ENCODE results near the gene RNF138.
A peak's percentile ranks its signal among the peaks of the same experiment; 100 is the strongest.

The RNF138 gene

DNA sequence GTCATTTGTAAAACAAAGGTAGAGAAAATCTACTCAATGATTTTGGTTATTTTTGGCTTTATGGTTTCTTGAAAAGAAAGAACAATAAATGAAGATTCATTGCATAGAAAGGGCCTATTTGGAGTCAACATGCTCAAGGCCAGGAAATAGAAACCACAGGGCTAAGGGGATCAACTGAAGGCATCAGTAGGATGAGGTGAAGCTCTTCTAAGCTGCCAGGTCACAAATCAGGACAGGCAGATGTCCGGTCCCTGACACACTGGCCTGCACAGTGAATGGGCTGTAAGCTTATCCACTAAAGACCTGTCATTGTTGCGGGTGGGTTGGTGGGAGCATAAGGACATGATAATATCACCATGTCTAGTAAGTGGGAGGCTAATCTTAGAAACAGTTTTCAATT is 31.6 kb upstream of the RNF138 start:
- DNase-seq (ENCODE audit: low read depth), result no peak
- H3K4me3 ChIP-seq (ENCODE audit: low read depth, low read length), result no peak overlapping the region

DNA sequence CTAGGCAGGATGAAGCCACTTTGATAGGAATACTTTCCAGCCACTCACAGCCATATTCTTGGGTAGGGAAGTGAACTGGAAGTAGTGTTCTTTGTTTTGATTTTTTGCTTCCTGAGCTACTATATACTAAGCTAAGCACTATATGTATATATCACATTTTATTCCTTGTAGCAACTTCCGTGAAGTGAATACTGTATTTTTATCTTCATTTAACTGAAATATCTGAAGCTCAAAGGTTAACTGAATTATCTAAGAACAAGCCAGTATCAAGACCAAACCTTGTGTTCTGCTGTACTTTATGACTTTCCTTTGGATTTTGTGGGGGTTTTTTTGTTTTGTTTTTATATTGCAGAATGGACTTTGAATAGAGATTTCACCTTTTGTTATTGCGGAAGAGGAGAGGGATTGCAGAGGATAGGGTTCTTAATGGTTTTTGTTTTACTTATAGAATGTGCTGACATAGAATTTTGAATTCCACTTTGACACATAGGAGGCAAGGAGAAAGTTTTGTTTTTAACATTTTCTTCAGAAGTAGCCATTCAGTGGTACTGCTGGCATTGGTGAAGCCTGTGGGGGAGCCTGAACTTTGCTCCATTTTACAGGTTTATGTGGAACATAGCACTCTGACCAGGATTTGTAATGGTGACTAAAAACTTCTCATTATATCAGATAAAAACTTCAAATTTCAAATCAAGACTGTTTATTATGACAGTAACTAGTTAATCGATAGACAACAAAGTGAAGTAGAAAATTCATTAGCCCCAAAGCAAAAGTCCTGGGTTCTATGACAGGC is 24.1 kb upstream of the RNF138 start:
- H3K4me3 ChIP-seq (ENCODE audit: low read depth, low read length), result no peak overlapping the region
- no peak for DNase-seq (ENCODE audit: low read depth)
- TF ChIP-seq, protein P1, sequence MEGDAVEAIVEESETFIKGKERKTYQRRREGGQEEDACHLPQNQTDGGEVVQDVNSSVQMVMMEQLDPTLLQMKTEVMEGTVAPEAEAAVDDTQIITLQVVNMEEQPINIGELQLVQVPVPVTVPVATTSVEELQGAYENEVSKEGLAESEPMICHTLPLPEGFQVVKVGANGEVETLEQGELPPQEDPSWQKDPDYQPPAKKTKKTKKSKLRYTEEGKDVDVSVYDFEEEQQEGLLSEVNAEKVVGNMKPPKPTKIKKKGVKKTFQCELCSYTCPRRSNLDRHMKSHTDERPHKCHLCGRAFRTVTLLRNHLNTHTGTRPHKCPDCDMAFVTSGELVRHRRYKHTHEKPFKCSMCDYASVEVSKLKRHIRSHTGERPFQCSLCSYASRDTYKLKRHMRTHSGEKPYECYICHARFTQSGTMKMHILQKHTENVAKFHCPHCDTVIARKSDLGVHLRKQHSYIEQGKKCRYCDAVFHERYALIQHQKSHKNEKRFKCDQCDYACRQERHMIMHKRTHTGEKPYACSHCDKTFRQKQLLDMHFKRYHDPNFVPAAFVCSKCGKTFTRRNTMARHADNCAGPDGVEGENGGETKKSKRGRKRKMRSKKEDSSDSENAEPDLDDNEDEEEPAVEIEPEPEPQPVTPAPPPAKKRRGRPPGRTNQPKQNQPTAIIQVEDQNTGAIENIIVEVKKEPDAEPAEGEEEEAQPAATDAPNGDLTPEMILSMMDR (IDR thresholded peaks at IDR 0.05; ENCODE audit: insufficient read depth, low read depth, low read length, missing control alignments), result no peak

More for the DNA sequence above, 31.6 kb upstream of the RNF138 start:
- TF ChIP-seq, protein P1 (IDR thresholded peaks at IDR 0.05; ENCODE audit: insufficient read depth, low read depth, low read length, missing control alignments), result no peak

DNA sequence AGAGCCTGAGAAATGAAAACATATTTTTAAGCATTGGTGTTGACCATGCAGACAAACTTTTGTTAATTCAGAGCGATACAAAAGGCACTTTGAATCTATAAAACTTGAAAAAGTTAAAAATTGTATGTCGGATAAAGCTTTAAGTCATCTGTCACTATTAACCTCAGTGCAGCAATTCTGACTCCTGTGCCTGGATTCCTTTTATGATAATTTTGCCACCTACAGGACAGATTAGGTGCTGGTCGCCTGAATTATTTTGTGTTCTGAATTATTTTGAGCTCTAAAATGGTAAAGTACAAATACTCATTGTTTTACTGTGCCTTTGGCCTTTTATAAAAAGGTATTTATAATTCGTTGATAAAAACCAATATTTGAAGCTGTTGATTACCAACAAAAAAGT is 19.4 kb upstream of the RNF138 start:
- no peak overlapping the region for H3K4me3 ChIP-seq (ENCODE audit: low read depth, low read length)
- peak; percentile 46 for DNase-seq (ENCODE audit: low read depth)
- TF ChIP-seq, protein P1 (IDR thresholded peaks at IDR 0.05; ENCODE audit: insufficient read depth, low read depth, low read length, missing control alignments), result peak; percentile 31

DNA sequence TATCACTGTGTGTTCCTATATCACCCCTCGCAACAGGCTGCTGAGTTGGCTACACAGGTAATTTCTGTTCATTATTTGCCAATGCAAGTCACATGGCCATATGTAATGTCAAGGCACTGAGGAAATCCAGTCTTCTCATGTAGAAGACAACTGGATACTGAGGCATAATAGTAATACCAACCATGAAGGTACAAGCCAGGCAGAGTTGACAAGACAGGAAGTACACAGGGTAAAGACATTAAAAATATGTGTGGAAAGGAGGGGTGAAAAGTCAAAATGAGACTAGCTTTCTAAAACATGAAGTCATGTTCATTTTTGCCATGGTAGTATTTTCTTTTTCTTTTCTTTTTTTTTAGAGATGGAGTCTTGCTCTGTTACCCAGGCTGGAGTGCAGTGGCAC is 17.5 kb upstream of the RNF138 start:
- TF ChIP-seq, protein P1 (IDR thresholded peaks at IDR 0.05; ENCODE audit: insufficient read depth, low read depth, low read length, missing control alignments), result no peak
- DNase-seq (ENCODE audit: low read depth), result no peak

DNA sequence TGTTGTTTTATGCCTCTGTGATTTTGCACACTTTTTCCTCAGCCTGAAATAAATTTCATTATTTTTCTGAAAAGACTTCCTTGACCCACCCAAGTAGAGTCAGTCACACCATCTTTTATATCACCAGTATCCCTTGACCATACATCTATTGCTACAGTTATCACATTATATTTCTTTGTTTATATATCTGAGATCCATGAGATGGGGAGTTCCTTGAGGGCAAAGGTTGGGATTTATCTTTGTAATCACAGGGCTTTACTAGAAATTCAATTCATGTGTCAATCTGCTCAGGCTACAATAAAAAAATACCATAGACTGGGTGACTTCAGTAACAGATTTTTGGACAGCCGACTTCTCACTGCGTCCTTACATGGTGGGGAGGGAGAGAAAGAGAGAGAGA is 12.8 kb upstream of the RNF138 start:
- no peak overlapping the region for H3K4me3 ChIP-seq (ENCODE audit: low read depth, low read length)
- TF ChIP-seq, protein P1 (IDR thresholded peaks at IDR 0.05; ENCODE audit: insufficient read depth, low read depth, low read length, missing control alignments), result no peak
- no peak for DNase-seq (ENCODE audit: low read depth)

More for the DNA sequence above, 17.5 kb upstream of the RNF138 start:
- H3K4me3 ChIP-seq (ENCODE audit: low read depth, low read length), result no peak overlapping the region

DNA sequence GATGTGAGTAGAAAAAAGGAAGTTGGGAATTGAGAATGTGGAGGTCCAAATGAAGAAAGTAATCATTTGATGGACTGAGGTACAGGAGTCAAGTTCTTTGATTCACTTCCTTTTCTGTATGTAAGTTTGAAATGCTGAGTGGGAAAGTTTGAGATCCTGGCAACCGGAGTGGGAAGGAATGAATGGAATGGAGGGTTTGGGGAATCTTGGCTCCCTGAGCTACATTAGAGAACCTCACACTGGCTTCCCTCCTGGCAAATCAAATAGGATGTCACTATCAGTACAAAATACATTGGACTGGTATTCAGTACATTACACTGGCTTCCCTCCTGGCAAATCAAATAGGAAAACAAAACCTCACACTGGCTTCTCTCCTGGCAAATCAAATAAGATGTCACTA is 9.8 kb upstream of the RNF138 start:
- no peak overlapping the region for H3K4me3 ChIP-seq (ENCODE audit: low read depth, low read length)
- no peak for DNase-seq (ENCODE audit: low read depth)
- TF ChIP-seq, protein P1 (IDR thresholded peaks at IDR 0.05; ENCODE audit: insufficient read depth, low read depth, low read length, missing control alignments), result no peak

DNA sequence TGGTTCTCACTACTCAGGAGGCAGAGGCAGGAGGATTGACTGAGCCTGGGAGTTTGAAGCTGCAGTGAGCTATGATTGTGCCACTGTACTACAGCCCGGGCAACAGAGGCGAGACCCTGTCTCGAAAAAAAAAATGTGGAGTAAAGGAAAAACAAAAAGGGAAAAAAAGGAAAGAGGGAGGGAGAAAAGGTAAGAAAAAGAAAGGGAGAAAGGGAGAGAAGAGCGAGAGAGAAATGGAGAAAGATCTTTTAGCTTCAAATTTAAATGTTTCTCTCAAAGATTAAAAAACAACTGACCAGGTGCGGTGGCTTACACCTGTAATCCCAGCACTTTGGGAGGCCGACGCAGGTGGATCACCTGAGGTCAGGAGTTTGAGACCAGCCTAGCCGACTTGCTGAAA is 7.9 kb upstream of the RNF138 start:
- TF ChIP-seq, protein P1 (IDR thresholded peaks at IDR 0.05; ENCODE audit: insufficient read depth, low read depth, low read length, missing control alignments), result no peak
- H3K4me3 ChIP-seq (ENCODE audit: low read depth, low read length), result no peak overlapping the region
- no peak for DNase-seq (ENCODE audit: low read depth)
